GM12878 (cell line): ENCODE measurements around the gene PRR5L. TPM values are rescaled to one million over a fixed set of nuclear protein-coding genes. Genes with fewer than 3 reads are reported as not detected.
A peak's percentile ranks its signal among the peaks of the same experiment; 100 is the strongest.

Experiments used
- GABPA ChIP-seq: IDR thresholded peaks from 2 replicates; pipeline ENCODE4 v1.6.1; 2014; ENCODE audit warnings: antibody characterized with exemption, low read depth, mild to moderate bottlenecking, inconsistent platforms
- HDGF ChIP-seq: fragments of 450-650 bp; IDR thresholded peaks from 2 replicates; pipeline ENCODE4 v1.6.1; 2016; ENCODE audit warnings: antibody characterized with exemption
- KLF5 ChIP-seq: fragments of 450-650 bp; IDR thresholded peaks from 2 replicates; pipeline ENCODE4 v1.6.1; 2014; ENCODE audit warnings: mild to moderate bottlenecking; ENCODE audit not compliant: partially characterized antibody
- NR2F1 ChIP-seq: fragments of 450-650 bp; conservative IDR thresholded peaks from 2 replicates; pipeline ENCODE4 v1.6.1; 2017; ENCODE audit warnings: mild to moderate bottlenecking
- PML ChIP-seq: IDR thresholded peaks from 2 replicates; pipeline ENCODE4 v1.6.1; 2012; ENCODE audit warnings: low read length, inconsistent platforms
- RCOR1 ChIP-seq: conservative IDR thresholded peaks from 2 replicates; pipeline ENCODE4 v1.6.1; 2012; ENCODE audit warnings: low read depth, low read length, improper control_type of control experiment
- SUPT20H ChIP-seq: IDR thresholded peaks from 2 replicates; pipeline ENCODE4 v1.6.1; 2011; ENCODE audit warnings: low read depth, mild to moderate bottlenecking, low read length, moderate library complexity, borderline replicate concordance; ENCODE audit not compliant: control insufficient read depth
- TARDBP ChIP-seq: IDR thresholded peaks from 2 replicates; pipeline ENCODE4 v1.6.1; 2016; ENCODE audit warnings: borderline replicate concordance
- TBL1XR1 ChIP-seq: IDR thresholded peaks from 2 replicates; pipeline ENCODE4 v1.6.1; 2012; ENCODE audit warnings: low read depth, low read length, improper control_type of control experiment
- YY1 ChIP-seq: IDR thresholded peaks from 2 replicates; pipeline ENCODE4 v1.6.1; 2011; ENCODE audit warnings: low read depth, mild to moderate bottlenecking, low read length
- ZZZ3 ChIP-seq: IDR thresholded peaks from 2 replicates; pipeline ENCODE4 v1.6.1; 2011; ENCODE audit warnings: low read depth; ENCODE audit not compliant: control insufficient read depth, insufficient read length
- polyA plus RNA-seq, 11 experiments: library from polyadenylated mRNA; depleted of rRNA in 4 of 11; unstranded in 6 of 11; stranded (reverse) in 5 of 11; fragments of >200 nt; fragmentation: Nextera tagmentation in 4 of 11; fragmentation: Illumina TruSeq in 1 of 11; extraction: Ambion mirVana in 4 of 11; extraction: Trizol in 1 of 11; gene quantifications; 1 replicate in 1 of 11; 2 replicates in 10 of 11; pipeline versions ENCODE4 v1.2.1 to v1.2.3, GENCODE V29; 2011 to 2016; ENCODE audit warnings: inconsistent platforms in 2 of 11, missing spikeins in 2 of 11, low read depth in 1 of 11
- total RNA-seq, 4 experiments: library from RNA; depleted of rRNA in 3 of 4; stranded (reverse); fragments of >200 nt in 3 of 4; fragmentation: Illumina TruSeq in 1 of 4; extraction: Trizol in 1 of 4; gene quantifications; 2 replicates each; pipeline versions ENCODE4 v1.2.1 to v1.2.3, GENCODE V29; 2013 to 2021
- TF ChIP-seq, protein P1 (sequence below): IDR thresholded peaks from 2 replicates; pipeline ENCODE4 v1.6.1; 2011; ENCODE audit warnings: low read depth, mild to moderate bottlenecking, low read length, moderate library complexity, borderline replicate concordance; ENCODE audit errors: extremely low read depth
- TF ChIP-seq, protein P2 (sequence below): fragments of 150-350 bp; IDR thresholded peaks from 2 replicates; pipeline ENCODE4 v1.6.1; 2014; ENCODE audit warnings: mild to moderate bottlenecking, low read depth, low read length
- TF ChIP-seq, protein P3 (sequence below): IDR thresholded peaks from 2 replicates; pipeline ENCODE4 v1.6.1; 2011; ENCODE audit warnings: borderline replicate concordance, low read depth, mild to moderate bottlenecking, moderate library complexity, mixed read lengths, low read length; ENCODE audit not compliant: insufficient read depth; ENCODE audit errors: extremely low read length
- TF ChIP-seq, protein P4 (sequence below): IDR thresholded peaks from 2 replicates; pipeline ENCODE4 v1.6.1; 2012; ENCODE audit warnings: improper control_type of control experiment, low read depth, low read length; ENCODE audit not compliant: insufficient replicate concordance

The PRR5L gene
- total and polyA plus RNA-seq, 10 of the 15 experiments (the other 5 are each of a cell fraction or from before 2014, with no cell fraction given): 0.11 to 4.2 (median 0.67) TPM; not detected in 1

DNA sequence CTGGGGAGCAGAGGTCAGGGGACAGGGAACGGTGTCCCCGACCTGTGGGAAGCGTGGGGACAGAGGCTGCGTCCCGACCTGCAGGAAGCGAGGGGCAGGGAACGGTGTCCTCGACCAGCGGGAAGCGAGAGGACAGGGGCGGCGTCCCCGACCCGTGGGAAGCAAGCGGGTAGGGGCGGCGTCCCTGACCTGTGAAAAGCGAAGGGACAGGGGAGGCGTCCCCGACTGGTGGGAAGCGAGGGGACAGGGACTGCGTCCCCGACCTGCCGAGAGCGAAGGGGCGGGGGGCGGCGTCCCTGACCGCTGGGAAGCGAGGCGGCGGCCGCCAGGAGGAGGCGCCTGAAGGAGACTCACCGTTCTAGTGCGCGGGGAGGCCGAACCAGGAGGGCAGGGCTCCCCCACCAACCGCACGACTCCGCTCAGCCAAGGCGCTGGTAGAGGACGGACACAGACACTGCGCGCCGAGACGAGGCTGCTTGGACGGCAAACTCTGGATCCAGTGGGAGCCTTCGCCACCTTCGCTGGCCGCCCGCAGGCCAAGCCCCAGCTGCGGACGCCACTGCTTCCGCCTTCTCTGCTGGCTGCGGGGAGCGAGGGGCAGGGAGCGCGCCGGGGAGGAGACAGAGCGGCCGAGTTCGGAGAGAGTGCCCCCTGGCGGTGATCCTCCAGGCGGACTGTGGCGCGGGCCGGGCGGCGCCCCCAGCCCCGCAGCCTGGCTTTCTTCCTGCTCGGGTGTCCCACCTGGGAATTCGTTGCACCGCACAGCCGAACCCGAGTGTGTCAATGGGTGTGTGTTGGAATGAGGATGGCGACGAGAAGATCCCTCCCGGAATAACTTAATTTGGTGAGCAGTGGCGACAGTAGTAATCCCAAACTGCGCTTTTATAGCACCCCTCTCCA, 213.9 kb downstream of the PRR5L start, which contains the start of gene TRAF6 (continued):
- TF ChIP-seq, protein P1, sequence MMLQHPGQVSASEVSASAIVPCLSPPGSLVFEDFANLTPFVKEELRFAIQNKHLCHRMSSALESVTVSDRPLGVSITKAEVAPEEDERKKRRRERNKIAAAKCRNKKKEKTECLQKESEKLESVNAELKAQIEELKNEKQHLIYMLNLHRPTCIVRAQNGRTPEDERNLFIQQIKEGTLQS: no peak
- TF ChIP-seq NR2F1 (peak; percentile 63), RCOR1 (no peak), YY1 (peak; percentile 77), HDGF (peak; percentile 91), ZZZ3 (no peak), TBL1XR1 (no peak), GABPA (0 out of 2 replicates have a peak, but pooled peaks have one; percentile 32), TARDBP (no peak), KLF5 (peak; percentile 34), PML (peak; percentile 78), SUPT20H (no peak)
- TF ChIP-seq, protein P2, sequence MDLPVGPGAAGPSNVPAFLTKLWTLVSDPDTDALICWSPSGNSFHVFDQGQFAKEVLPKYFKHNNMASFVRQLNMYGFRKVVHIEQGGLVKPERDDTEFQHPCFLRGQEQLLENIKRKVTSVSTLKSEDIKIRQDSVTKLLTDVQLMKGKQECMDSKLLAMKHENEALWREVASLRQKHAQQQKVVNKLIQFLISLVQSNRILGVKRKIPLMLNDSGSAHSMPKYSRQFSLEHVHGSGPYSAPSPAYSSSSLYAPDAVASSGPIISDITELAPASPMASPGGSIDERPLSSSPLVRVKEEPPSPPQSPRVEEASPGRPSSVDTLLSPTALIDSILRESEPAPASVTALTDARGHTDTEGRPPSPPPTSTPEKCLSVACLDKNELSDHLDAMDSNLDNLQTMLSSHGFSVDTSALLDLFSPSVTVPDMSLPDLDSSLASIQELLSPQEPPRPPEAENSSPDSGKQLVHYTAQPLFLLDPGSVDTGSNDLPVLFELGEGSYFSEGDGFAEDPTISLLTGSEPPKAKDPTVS: no peak
- TF ChIP-seq, protein P3, sequence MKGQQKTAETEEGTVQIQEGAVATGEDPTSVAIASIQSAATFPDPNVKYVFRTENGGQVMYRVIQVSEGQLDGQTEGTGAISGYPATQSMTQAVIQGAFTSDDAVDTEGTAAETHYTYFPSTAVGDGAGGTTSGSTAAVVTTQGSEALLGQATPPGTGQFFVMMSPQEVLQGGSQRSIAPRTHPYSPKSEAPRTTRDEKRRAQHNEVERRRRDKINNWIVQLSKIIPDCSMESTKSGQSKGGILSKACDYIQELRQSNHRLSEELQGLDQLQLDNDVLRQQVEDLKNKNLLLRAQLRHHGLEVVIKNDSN: no peak
- TF ChIP-seq, protein P4, sequence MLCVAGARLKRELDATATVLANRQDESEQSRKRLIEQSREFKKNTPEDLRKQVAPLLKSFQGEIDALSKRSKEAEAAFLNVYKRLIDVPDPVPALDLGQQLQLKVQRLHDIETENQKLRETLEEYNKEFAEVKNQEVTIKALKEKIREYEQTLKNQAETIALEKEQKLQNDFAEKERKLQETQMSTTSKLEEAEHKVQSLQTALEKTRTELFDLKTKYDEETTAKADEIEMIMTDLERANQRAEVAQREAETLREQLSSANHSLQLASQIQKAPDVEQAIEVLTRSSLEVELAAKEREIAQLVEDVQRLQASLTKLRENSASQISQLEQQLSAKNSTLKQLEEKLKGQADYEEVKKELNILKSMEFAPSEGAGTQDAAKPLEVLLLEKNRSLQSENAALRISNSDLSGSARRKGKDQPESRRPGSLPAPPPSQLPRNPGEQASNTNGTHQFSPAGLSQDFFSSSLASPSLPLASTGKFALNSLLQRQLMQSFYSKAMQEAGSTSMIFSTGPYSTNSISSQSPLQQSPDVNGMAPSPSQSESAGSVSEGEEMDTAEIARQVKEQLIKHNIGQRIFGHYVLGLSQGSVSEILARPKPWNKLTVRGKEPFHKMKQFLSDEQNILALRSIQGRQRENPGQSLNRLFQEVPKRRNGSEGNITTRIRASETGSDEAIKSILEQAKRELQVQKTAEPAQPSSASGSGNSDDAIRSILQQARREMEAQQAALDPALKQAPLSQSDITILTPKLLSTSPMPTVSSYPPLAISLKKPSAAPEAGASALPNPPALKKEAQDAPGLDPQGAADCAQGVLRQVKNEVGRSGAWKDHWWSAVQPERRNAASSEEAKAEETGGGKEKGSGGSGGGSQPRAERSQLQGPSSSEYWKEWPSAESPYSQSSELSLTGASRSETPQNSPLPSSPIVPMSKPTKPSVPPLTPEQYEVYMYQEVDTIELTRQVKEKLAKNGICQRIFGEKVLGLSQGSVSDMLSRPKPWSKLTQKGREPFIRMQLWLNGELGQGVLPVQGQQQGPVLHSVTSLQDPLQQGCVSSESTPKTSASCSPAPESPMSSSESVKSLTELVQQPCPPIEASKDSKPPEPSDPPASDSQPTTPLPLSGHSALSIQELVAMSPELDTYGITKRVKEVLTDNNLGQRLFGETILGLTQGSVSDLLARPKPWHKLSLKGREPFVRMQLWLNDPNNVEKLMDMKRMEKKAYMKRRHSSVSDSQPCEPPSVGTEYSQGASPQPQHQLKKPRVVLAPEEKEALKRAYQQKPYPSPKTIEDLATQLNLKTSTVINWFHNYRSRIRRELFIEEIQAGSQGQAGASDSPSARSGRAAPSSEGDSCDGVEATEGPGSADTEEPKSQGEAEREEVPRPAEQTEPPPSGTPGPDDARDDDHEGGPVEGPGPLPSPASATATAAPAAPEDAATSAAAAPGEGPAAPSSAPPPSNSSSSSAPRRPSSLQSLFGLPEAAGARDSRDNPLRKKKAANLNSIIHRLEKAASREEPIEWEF: no peak
